Lower lobe of right lung (tissue), 2 donors: ENCODE results near the gene UCN2. TPM values are rescaled to one million over a fixed set of nuclear protein-coding genes. Genes with fewer than 3 reads are reported as not detected.

Experiments
- ATAC-seq, 2 donors: fragments of 200-7000 bp; cut with Tn5 transposase; one replicate each; pipeline ENCODE4 v1.9.1; 2020 to 2022; ENCODE audit warnings: mild to moderate bottlenecking in 2 of 2, moderate library complexity in 2 of 2
- DNase-seq: peaks from one replicate; pipeline ENCODE4 v3.0.0-alpha.2; 2020
- H3K27ac ChIP-seq: fragments of 200-600 bp; one replicate; pipeline ENCODE4 v1.8.0; 2022
- H3K27me3 ChIP-seq: fragments of 200-600 bp; one replicate; pipeline ENCODE4 v1.8.0; 2022; ENCODE audit warnings: low read depth
- H3K36me3 ChIP-seq: fragments of 200-600 bp; one replicate; pipeline ENCODE4 v1.8.0; 2022; ENCODE audit warnings: mild to moderate bottlenecking
- H3K4me1 ChIP-seq: fragments of 200-600 bp; one replicate; pipeline ENCODE4 v1.8.0; 2022
- H3K4me3 ChIP-seq: fragments of 200-600 bp; one replicate; pipeline ENCODE4 v1.8.0; 2022; ENCODE audit warnings: mild to moderate bottlenecking
- H3K9me3 ChIP-seq: fragments of 200-600 bp; one replicate; pipeline ENCODE4 v1.8.0; 2022
- CTCF ChIP-seq: fragments of 200-600 bp; IDR thresholded peaks from one replicate; pipeline ENCODE4 v1.8.0; 2022; ENCODE audit warnings: antibody characterized with exemption, mild to moderate bottlenecking
- intact Hi-C: fragments of 100-400 bp; cut with DNase I; formaldehyde crosslinking; loops from one replicate; pipeline ENCODE4 v1.11.0; 2022
- total RNA-seq: library from RNA; stranded (reverse); fragmentation: NEBNext Ultra II Directional; extraction: Animal tissue kit (Norgen Biotek cat#: 25700); gene quantifications from one replicate; pipeline ENCODE4 v1.2.1, GENCODE V29; 2021
- donor health status: DM: no; HTN: yes; CAD: no; lungs with severe emphysema.

UCN2 gene
- total RNA-seq, 1 donor from 2014 or later, result 0.32 TPM

DNA sequence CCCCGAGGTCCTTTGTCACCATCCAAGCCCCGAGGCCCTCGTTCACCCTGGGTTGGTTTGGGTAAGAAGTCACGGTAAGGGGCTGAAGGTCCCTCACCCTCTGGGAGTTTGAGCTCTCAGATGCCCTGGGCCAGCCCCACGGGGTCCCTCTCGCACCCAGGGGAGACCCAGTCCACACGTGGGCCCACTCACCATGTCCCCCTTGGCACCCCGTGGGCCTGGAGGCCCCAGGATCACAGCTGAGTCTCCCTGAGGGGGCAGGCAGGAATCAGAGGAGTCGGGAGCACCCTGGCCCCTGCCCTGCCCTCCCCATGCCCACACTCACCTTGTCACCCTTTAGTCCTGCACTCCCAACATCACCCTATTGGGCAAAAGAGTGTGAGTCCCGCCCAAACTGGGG, 5.8 kb upstream of the UCN2 start:
- no peaks in the 10 kb centered on the region for H3K36me3 ChIP-seq
- no peak for TF ChIP-seq CTCF
- ATAC-seq (no peak), DNase-seq (no peak)
- no peak overlapping the region for H3K27ac ChIP-seq
- no peaks in the 10 kb centered on the region for H3K9me3 ChIP-seq
- no peak overlapping the region for H3K4me3 ChIP-seq
- H3K4me1 ChIP-seq, result peaks cover 5% of the 10 kb centered on the region
- intact Hi-C loops, result no loop called here
- no peaks in the 10 kb centered on the region for H3K27me3 ChIP-seq

DNA sequence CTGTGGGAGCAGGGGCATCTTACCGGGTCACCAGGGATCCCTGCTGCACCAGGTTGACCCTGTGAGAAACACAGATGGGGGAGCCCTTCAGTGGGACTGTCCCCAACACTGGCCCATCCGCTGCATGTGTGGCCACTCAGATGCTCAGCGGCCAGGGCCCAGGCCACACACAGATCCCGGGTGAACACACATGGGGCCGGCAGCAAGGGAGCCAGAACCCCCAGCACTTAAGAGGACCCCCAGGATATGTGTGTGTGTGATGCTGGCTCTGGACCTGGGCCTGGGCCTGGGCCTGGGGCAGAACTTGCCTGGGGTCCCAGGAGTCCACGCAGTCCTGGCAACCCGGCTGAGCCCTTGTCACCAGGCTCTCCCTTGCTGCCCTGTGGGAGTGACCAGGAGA, 4.9 kb upstream of the UCN2 start:
- ATAC-seq (no peak), DNase-seq (no peak)
- intact Hi-C loops, result no loop called here

GRCh38 chr3:48567500-48567899, 3.9 kb upstream of the UCN2 start:
- ATAC-seq (no peak), DNase-seq (no peak)
- no peaks in the 10 kb centered on the region for H3K36me3 ChIP-seq
- H3K27me3 ChIP-seq, result no peaks in the 10 kb centered on the region
- no peaks in the 10 kb centered on the region for H3K9me3 ChIP-seq
- no peak overlapping the region for H3K27ac ChIP-seq
- peaks cover 5% of the 10 kb centered on the region for H3K4me1 ChIP-seq
- H3K4me3 ChIP-seq, result no peak overlapping the region
- intact Hi-C loops, result no loop called here
- no peak for TF ChIP-seq CTCF

More for the DNA sequence above, 4.9 kb upstream of the UCN2 start:
- no peaks in the 10 kb centered on the region for H3K27me3 ChIP-seq
- H3K36me3 ChIP-seq, result no peaks in the 10 kb centered on the region
- H3K9me3 ChIP-seq, result no peaks in the 10 kb centered on the region
- H3K4me3 ChIP-seq, result no peak overlapping the region
- H3K4me1 ChIP-seq, result peaks cover 5% of the 10 kb centered on the region
- TF ChIP-seq CTCF, result no peak
- H3K27ac ChIP-seq, result no peak overlapping the region

DNA sequence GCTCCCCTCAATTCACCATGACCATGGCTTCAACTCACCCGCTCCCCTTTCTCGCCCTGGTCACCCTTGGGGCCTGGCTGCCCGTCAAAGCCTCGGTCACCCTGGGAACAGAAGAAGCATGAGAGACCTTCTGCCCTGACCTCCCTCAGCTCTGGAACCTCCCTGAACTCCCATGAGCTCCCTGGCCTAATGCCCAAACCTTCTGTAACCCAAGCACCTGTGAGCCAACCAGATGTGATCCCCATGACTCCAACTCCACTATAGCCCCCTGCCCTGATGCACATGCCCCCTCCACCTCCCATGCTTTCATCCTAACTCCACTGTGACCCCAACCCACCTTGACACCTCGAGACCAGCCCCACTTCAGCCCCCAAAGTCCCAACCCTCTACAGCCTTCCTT, 3.5 kb upstream of the UCN2 start:
- no peak for ATAC-seq
- intact Hi-C loops, result no loop called here
- no peak overlapping the region for H3K4me3 ChIP-seq
- no peaks in the 10 kb centered on the region for H3K27me3 ChIP-seq
- no peak for DNase-seq
- TF ChIP-seq CTCF, result no peak
- no peak overlapping the region for H3K27ac ChIP-seq
- H3K36me3 ChIP-seq, result no peaks in the 10 kb centered on the region
- H3K4me1 ChIP-seq, result peaks cover 5% of the 10 kb centered on the region
- H3K9me3 ChIP-seq, result no peaks in the 10 kb centered on the region

- Histone ChIP-seq H3K27ac (no peak overlapping the region), H3K4me3 (no peak overlapping the region), H3K9me3 (no peaks in the 10 kb centered on the region), H3K27me3 (no peaks in the 10 kb centered on the region), H3K4me1 (peaks cover 5% of the 10 kb centered on the region), H3K36me3 (no peaks in the 10 kb centered on the region)
- TF ChIP-seq CTCF, result no peak
- DNase-seq, result no peak
- intact Hi-C loops, result no loop called here
- ATAC-seq, result no peak
Measured at GRCh38 chr3:48566401-48566760, 2.8 kb upstream of the UCN2 start.
